WTC11 (cell line): ENCODE data around the gene SPATA13. TPM values are rescaled to one million over a fixed set of nuclear protein-coding genes. Genes with fewer than 3 reads are reported as not detected.

Experiments
- ATAC-seq: fragments of 200-7000 bp; cut with Tn5 transposase; 2 replicates; pipeline ENCODE4 v1.10.0; 2021; ENCODE audit warnings: mild to moderate bottlenecking, moderate library complexity
- CTCF ChIA-PET: fragments of 300-600 bp; sonication (Branson Sonifier 250); formaldehyde crosslinking; loops from one replicate; lab custom pipeline; 2021; ENCODE audit warnings: antibody characterized with exemption; lab: Charles Lee
- POLR2A ChIA-PET: fragments of 350-600 bp; sonication (Branson Sonifier 250); formaldehyde crosslinking; loops from one replicate; lab custom pipeline; 2021; ENCODE audit warnings: antibody characterized with exemption; lab: Charles Lee
- DNase-seq: peaks from one replicate; pipeline ENCODE4 v3.0.0; 2021; ENCODE audit warnings: low spot score
- H3K27ac Mint-ChIP-seq: 2 replicates; pipeline ENCODE4 v1.8.0; 2021; ENCODE audit warnings: mixed read lengths
- H3K27me3 Mint-ChIP-seq: 2 replicates; pipeline ENCODE4 v1.8.0; 2021; ENCODE audit warnings: low read depth, mild to moderate bottlenecking, moderate library complexity, mixed read lengths
- H3K36me3 Mint-ChIP-seq: 2 replicates; pipeline ENCODE4 v1.8.0; 2021; ENCODE audit warnings: mixed read lengths
- H3K4me1 Mint-ChIP-seq: 2 replicates; pipeline ENCODE4 v1.8.0; 2022; ENCODE audit warnings: mixed read lengths
- H3K4me3 Mint-ChIP-seq: 2 replicates; pipeline ENCODE4 v1.8.0; 2021; ENCODE audit warnings: mild to moderate bottlenecking, moderate library complexity, mixed read lengths
- H3K9me3 Mint-ChIP-seq: 2 replicates; pipeline ENCODE4 v1.8.0; 2021; ENCODE audit warnings: mixed read lengths
- AFF4 ChIP-seq: sonication (generic); formaldehyde crosslinking; IDR thresholded peaks from 2 replicates; pipeline ENCODE4 v1.8.1; 2023; ENCODE audit warnings: mild to moderate bottlenecking, missing genetic modification reagents, borderline replicate concordance
- CDX4 ChIP-seq: fragments of 250-450 bp; sonication (Bioruptor Pico); IDR thresholded peaks from 2 replicates; pipeline ENCODE4 v1.9.0; 2021; ENCODE audit warnings: moderate library complexity, mild to moderate bottlenecking, inconsistent platforms, borderline replicate concordance
- ETV6 ChIP-seq: sonication (generic); formaldehyde crosslinking; IDR thresholded peaks from 2 replicates; pipeline ENCODE4 v1.8.1; 2022; ENCODE audit warnings: mild to moderate bottlenecking, missing genetic modification reagents
- FOXP1 ChIP-seq: sonication (generic); formaldehyde crosslinking; IDR thresholded peaks from 2 replicates; pipeline ENCODE4 v1.8.0; 2022; ENCODE audit warnings: missing genetic modification reagents, mild to moderate bottlenecking, moderate library complexity, borderline replicate concordance
- FOXP4 ChIP-seq: sonication (generic); formaldehyde crosslinking; IDR thresholded peaks from 2 replicates; pipeline ENCODE4 v1.8.0; 2022; ENCODE audit warnings: mild to moderate bottlenecking, missing genetic modification reagents
- GRHL2 ChIP-seq: fragments of 250-450 bp; sonication (Bioruptor Pico); IDR thresholded peaks from 2 replicates; pipeline ENCODE4 v1.8.0; 2022; ENCODE audit warnings: mild to moderate bottlenecking, moderate library complexity; ENCODE audit not compliant: insufficient replicate concordance, severe bottlenecking
- GTF2I ChIP-seq: fragments of 250-450 bp; sonication (Bioruptor Pico); conservative IDR thresholded peaks from 2 replicates; pipeline ENCODE4 v1.4.0; 2021; ENCODE audit warnings: mild to moderate bottlenecking
- HMGA2 ChIP-seq: fragments of 250-450 bp; sonication (Bioruptor Pico); IDR thresholded peaks from 2 replicates; pipeline ENCODE4 v1.4.0; 2021; ENCODE audit warnings: mild to moderate bottlenecking, moderate library complexity
- IRF1 ChIP-seq: sonication (generic); formaldehyde crosslinking; IDR thresholded peaks from 2 replicates; pipeline ENCODE4 v1.8.0; 2023; ENCODE audit warnings: missing genetic modification reagents
- NR3C1 ChIP-seq: sonication (generic); formaldehyde crosslinking; conservative IDR thresholded peaks from 2 replicates; pipeline ENCODE4 v1.8.1; 2023; ENCODE audit warnings: low read depth, mild to moderate bottlenecking, missing genetic modification reagents
- PREB ChIP-seq: sonication (generic); formaldehyde crosslinking; IDR thresholded peaks from 2 replicates; pipeline ENCODE4 v1.8.1; 2022; ENCODE audit warnings: mild to moderate bottlenecking, missing genetic modification reagents, moderate library complexity, borderline replicate concordance
- PRRX2 ChIP-seq: fragments of 250-450 bp; sonication (Bioruptor Pico); IDR thresholded peaks from 2 replicates; pipeline ENCODE4 v1.8.0; 2021; ENCODE audit warnings: mild to moderate bottlenecking
- SMAD3 ChIP-seq: sonication (generic); formaldehyde crosslinking; IDR thresholded peaks from 2 replicates; pipeline ENCODE4 v1.8.0; 2022; ENCODE audit warnings: missing genetic modification reagents, mild to moderate bottlenecking, borderline replicate concordance
- SMAD4 ChIP-seq: sonication (generic); formaldehyde crosslinking; IDR thresholded peaks from 2 replicates; pipeline ENCODE4 v1.8.0; 2022; ENCODE audit warnings: mild to moderate bottlenecking, missing genetic modification reagents
- TP53 ChIP-seq: sonication (generic); formaldehyde crosslinking; IDR thresholded peaks from 2 replicates; pipeline ENCODE4 v1.8.1; 2023; ENCODE audit warnings: mild to moderate bottlenecking, missing genetic modification reagents
- ZBTB43 ChIP-seq: sonication (generic); formaldehyde crosslinking; IDR thresholded peaks from 2 replicates; pipeline ENCODE4 v1.8.1; 2023; ENCODE audit warnings: mild to moderate bottlenecking, missing genetic modification reagents
- ZNF232 ChIP-seq: sonication (generic); formaldehyde crosslinking; IDR thresholded peaks from 2 replicates; pipeline ENCODE4 v1.8.0; 2022; ENCODE audit warnings: mild to moderate bottlenecking, missing genetic modification reagents
- ZNF416 ChIP-seq: fragments of 250-450 bp; sonication (Bioruptor Pico); IDR thresholded peaks from 2 replicates; pipeline ENCODE4 v1.9.0; 2021; ENCODE audit warnings: mild to moderate bottlenecking, inconsistent platforms
- ZNF425 ChIP-seq: fragments of 250-450 bp; sonication (Bioruptor Pico); conservative IDR thresholded peaks from 2 replicates; pipeline ENCODE4 v1.9.0; 2021; ENCODE audit warnings: mild to moderate bottlenecking
- total RNA-seq: library from RNA; stranded (reverse); gene quantifications from 3 replicates; pipeline ENCODE4 v1.2.3, GENCODE V29; 2021

Gene SPATA13
- total RNA-seq, 1 experiment from 2014 or later: 29.0 TPM

- TF ChIP-seq TP53 (CRISPR knock-in tag): no peak
- TF ChIP-seq ZNF416 (CRISPR knock-in tag): no peak
- no peak for TF ChIP-seq AFF4
- no peak for TF ChIP-seq ZNF425 (CRISPR knock-in tag)
Measured at GRCh38 chr13:24242100-24242499, 81.6 kb downstream of the SPATA13 start (continued).

- ATAC-seq (no peak), DNase-seq (no peak)
- Mint-ChIP-seq H3K36me3 (no peaks in the 10 kb centered on the region), H3K4me1 (peaks cover 52% of the 10 kb centered on the region), H3K9me3 (no peaks in the 10 kb centered on the region), H3K27me3 (no peaks in the 10 kb centered on the region; the same call in 1 of the 2 replicates), H3K4me3 (no peak overlapping the region), H3K27ac (peak overlapping the region; percentile 47)
- TF ChIP-seq ZBTB43 (CRISPR knock-in tag): no peak
- no peak for TF ChIP-seq IRF1
- no peak for TF ChIP-seq ETV6
- TF ChIP-seq NR3C1: no peak
- no peak for TF ChIP-seq PRRX2 (CRISPR knock-in tag)
- TF ChIP-seq ZNF232 (CRISPR knock-in tag): no peak
- CTCF ChIA-PET: no interaction called here
- POLR2A ChIA-PET: no interaction called here
Measured at GRCh38 chr13:24243302-24243701, 82.8 kb downstream of the SPATA13 start.

- DNase-seq: no peak
- no peaks in the 10 kb centered on the region for H3K9me3 Mint-ChIP-seq
- ChIA-PET CTCF (interaction anchor here (1.1 to 1.6 kb wide), 2 partner anchors 16 to 67 kb away, joined by 4 to 8 read pairs; no protein-coding TSS in a partner anchor), POLR2A (no interaction called here)
- H3K4me1 Mint-ChIP-seq: peaks cover 67% of the 10 kb centered on the region
- H3K36me3 Mint-ChIP-seq: no peaks in the 10 kb centered on the region
- H3K4me3 Mint-ChIP-seq: no peak overlapping the region
- H3K27ac Mint-ChIP-seq: no peak overlapping the region
- no peak for ATAC-seq
- no peaks in the 10 kb centered on the region; the same call in 1 of the 2 replicates for H3K27me3 Mint-ChIP-seq
- TF ChIP-seq SMAD4 (CRISPR knock-in tag) (no peak), ZNF425 (CRISPR knock-in tag) (no peak), FOXP4 (CRISPR knock-in tag) (no peak), GTF2I (CRISPR knock-in tag) (no peak), FOXP1 (CRISPR knock-in tag) (no peak), CDX4 (CRISPR knock-in tag) (no peak), PREB (CRISPR knock-in tag) (no peak), SMAD3 (CRISPR knock-in tag) (no peak), HMGA2 (CRISPR knock-in tag) (no peak), PRRX2 (CRISPR knock-in tag) (no peak), GRHL2 (CRISPR knock-in tag) (no peak)
Measured at GRCh38 chr13:24244802-24245201, 84.3 kb downstream of the SPATA13 start.
